Fibroblast of lung (primary cell): ENCODE results near the gene SC5D. TPM values are rescaled to one million over a fixed set of nuclear protein-coding genes. Genes with fewer than 3 reads are reported as not detected.

Source experiments
- DNase-seq, 2 donors: peaks; one replicate each; pipeline versions ENCODE4 v3.0.0 to v3.0.0-alpha.2; 2010; ENCODE audit warnings: low read depth in 2 of 2
- H2AFZ ChIP-seq: 2 replicates; pipeline ENCODE4 v1.5.1; 2012; ENCODE audit warnings: low read length, control low read depth, inconsistent platforms
- H3K27ac ChIP-seq: 2 replicates; pipeline ENCODE4 v1.5.1; 2011; ENCODE audit warnings: low read length, control low read depth; ENCODE audit not compliant: insufficient read depth
- H3K27me3 ChIP-seq: 2 replicates; pipeline ENCODE4 v1.5.1; 2011; ENCODE audit warnings: mild to moderate bottlenecking, low read length; ENCODE audit not compliant: control insufficient read depth, insufficient read depth
- H3K36me3 ChIP-seq: 2 replicates; pipeline ENCODE4 v1.5.1; 2011; ENCODE audit warnings: low read length; ENCODE audit not compliant: control insufficient read depth, insufficient read depth
- H3K4me1 ChIP-seq: 2 replicates; pipeline ENCODE4 v1.5.1; 2011; ENCODE audit warnings: low read length; ENCODE audit not compliant: control insufficient read depth, insufficient read depth; ENCODE audit errors: extremely low read depth
- H3K4me2 ChIP-seq: 2 replicates; pipeline ENCODE4 v1.5.1; 2011; ENCODE audit warnings: low read length, control low read depth; ENCODE audit not compliant: insufficient read depth; ENCODE audit errors: extremely low read depth
- H3K4me3 ChIP-seq, 4 experiments: fragments of 200-600 bp in 1 of 4; sonication (generic) in 1 of 4; replicated peaks in 1 of 4; 2 replicates each; pipeline ENCODE4 v1.5.1; 2011 to 2016; ENCODE audit warnings: low read length in 4 of 4, low read depth in 3 of 4, mild to moderate bottlenecking in 3 of 4, control low read depth in 2 of 4, inconsistent platforms in 1 of 4, mixed read lengths in 1 of 4; ENCODE audit not compliant: insufficient read depth in 1 of 4; ENCODE audit errors: control extremely low read depth in 1 of 4
- H3K79me2 ChIP-seq: 2 replicates; pipeline ENCODE4 v1.5.1; 2012; ENCODE audit warnings: mild to moderate bottlenecking, low read length, inconsistent platforms; ENCODE audit not compliant: control insufficient read depth, insufficient read depth
- H3K9ac ChIP-seq: 2 replicates; pipeline ENCODE4 v1.5.1; 2011; ENCODE audit warnings: mild to moderate bottlenecking, low read length, control low read depth; ENCODE audit not compliant: insufficient read depth
- H3K9me3 ChIP-seq: 2 replicates; pipeline ENCODE4 v1.5.1; 2012; ENCODE audit warnings: low read depth, low read length; ENCODE audit not compliant: control insufficient read depth, insufficient read depth
- H4K20me1 ChIP-seq: 2 replicates; pipeline ENCODE4 v1.5.1; 2011; ENCODE audit warnings: low read length; ENCODE audit not compliant: control insufficient read depth, insufficient read depth; ENCODE audit errors: extremely low read depth
- EZH2 ChIP-seq: IDR thresholded peaks from 2 replicates; pipeline ENCODE4 v1.5.1; 2012; ENCODE audit warnings: low read length, control low read depth, mild to moderate bottlenecking; ENCODE audit errors: missing control alignments
- polyA plus RNA-seq, 2 donors: library from polyadenylated mRNA; depleted of rRNA in 1 of 2; stranded (reverse) in 1 of 2; unstranded in 1 of 2; fragments of >200 nt; gene quantifications; 2 replicates each; pipeline ENCODE4 v1.2.1, GENCODE V29; 2011 to 2012; ENCODE audit warnings: missing spikeins in 1 of 2
- total RNA-seq: library from RNA; depleted of rRNA; stranded (reverse); fragments of >200 nt; gene quantifications from 2 replicates; pipeline ENCODE4 v1.2.1, GENCODE V29; 2014
- TF ChIP-seq, protein P1 (sequence below), 2 donors: IDR thresholded peaks in 1 of 2; conservative IDR thresholded peaks in 1 of 2; 1 replicate in 1 of 2; 2 replicates in 1 of 2; pipeline ENCODE4 v1.5.1; 2011 to 2012; ENCODE audit warnings: low read length in 2 of 2, control low read depth in 1 of 2, inconsistent platforms in 1 of 2, low read depth in 1 of 2, mild to moderate bottlenecking in 1 of 2

SC5D gene
- total and polyA plus RNA-seq, 2 donors (not counting 1 experiment from before 2014, with no cell fraction given): 102 to 112 TPM

DNA sequence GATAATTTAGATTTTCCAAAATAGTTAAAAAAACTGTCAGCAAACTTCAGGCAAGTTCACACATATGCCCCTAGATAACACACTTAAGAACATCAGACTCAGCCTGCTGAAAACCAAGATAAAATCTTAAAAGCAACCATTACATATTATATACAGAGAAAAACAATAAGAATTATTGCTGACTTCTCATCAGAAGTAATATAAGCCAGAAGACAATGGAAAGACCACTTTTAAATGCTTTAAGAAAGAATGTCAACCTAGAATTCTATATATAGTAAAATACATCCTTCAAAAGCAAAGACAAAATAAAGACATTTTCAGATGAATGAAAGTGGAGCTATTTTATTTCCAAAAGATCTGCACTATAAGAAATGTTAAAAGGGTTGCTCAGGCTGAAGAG is 37.8 kb upstream of the SC5D start:
- H3K4me2 ChIP-seq: no peak overlapping the region

DNA sequence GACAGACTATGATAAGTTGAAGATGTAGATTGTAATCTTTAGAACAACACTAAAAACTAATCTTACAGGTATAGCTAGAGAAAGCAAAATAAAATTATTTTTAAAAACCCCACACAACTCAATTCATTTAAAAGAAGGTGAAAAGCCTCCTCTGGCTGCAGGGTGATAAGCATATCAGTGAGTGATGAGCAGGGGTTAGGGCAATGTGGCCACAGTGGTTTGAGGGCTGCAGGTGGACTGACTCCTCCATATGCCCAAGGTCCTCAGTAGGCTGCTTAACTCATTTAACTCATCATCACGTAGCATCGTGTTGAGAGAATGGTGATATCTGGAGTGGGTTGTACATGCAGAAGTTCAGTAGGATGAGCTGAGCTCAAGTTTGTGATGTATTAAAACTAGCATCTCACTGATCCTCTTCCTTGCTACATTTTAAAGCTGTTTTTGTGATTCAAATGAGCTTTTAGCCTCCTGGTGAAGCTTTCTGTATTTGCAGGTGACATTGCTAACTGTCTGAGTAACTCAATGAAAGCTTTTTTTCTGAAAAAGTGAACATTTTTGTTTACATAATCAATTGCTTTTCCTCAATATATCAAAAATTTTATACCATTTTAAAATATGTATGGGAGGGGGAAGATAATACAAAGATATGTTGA is 37.0 kb upstream of the SC5D start:
- no peak for DNase-seq
- Histone ChIP-seq H3K9ac (no peak overlapping the region), H4K20me1 (no peaks in the 10 kb centered on the region), H3K9me3 (no peaks in the 10 kb centered on the region), H3K27me3 (no peaks in the 10 kb centered on the region), H3K79me2 (no peaks in the 10 kb centered on the region), H3K4me1 (no peaks in the 10 kb centered on the region), H3K4me2 (no peak overlapping the region), H2AFZ (no peak overlapping the region), H3K4me3 (no peak overlapping the region), H3K36me3 (no peaks in the 10 kb centered on the region), H3K27ac (no peak overlapping the region)
- no peak for TF ChIP-seq EZH2
- TF ChIP-seq, protein P1, sequence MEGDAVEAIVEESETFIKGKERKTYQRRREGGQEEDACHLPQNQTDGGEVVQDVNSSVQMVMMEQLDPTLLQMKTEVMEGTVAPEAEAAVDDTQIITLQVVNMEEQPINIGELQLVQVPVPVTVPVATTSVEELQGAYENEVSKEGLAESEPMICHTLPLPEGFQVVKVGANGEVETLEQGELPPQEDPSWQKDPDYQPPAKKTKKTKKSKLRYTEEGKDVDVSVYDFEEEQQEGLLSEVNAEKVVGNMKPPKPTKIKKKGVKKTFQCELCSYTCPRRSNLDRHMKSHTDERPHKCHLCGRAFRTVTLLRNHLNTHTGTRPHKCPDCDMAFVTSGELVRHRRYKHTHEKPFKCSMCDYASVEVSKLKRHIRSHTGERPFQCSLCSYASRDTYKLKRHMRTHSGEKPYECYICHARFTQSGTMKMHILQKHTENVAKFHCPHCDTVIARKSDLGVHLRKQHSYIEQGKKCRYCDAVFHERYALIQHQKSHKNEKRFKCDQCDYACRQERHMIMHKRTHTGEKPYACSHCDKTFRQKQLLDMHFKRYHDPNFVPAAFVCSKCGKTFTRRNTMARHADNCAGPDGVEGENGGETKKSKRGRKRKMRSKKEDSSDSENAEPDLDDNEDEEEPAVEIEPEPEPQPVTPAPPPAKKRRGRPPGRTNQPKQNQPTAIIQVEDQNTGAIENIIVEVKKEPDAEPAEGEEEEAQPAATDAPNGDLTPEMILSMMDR (conservative IDR thresholded peaks at IDR 0.05 in 1 of 2, IDR thresholded peaks at IDR 0.05 in 1 of 2; ENCODE audit: low read depth in 1 of 2, low read length in 2 of 2): no peak

More for the DNA sequence above, 37.8 kb upstream of the SC5D start:
- Histone ChIP-seq H3K4me3 (no peak overlapping the region), H3K4me1 (no peaks in the 10 kb centered on the region), H2AFZ (no peak overlapping the region), H3K36me3 (no peaks in the 10 kb centered on the region), H3K27ac (no peak overlapping the region), H3K9me3 (no peaks in the 10 kb centered on the region), H3K9ac (no peak overlapping the region), H3K27me3 (no peaks in the 10 kb centered on the region), H4K20me1 (no peaks in the 10 kb centered on the region), H3K79me2 (no peaks in the 10 kb centered on the region)
- TF ChIP-seq, protein P1 (conservative IDR thresholded peaks at IDR 0.05 in 1 of 2, IDR thresholded peaks at IDR 0.05 in 1 of 2; ENCODE audit: low read depth in 1 of 2, low read length in 2 of 2): no peak
- no peak for TF ChIP-seq EZH2
- no peak for DNase-seq

GRCh38 chr11:121257289-121257688 is 35.3 kb upstream of the SC5D start:
- no peaks in the 10 kb centered on the region for H3K9me3 ChIP-seq
- DNase-seq: no peak
- H3K4me1 ChIP-seq: no peaks in the 10 kb centered on the region
- TF ChIP-seq, protein P1 (conservative IDR thresholded peaks at IDR 0.05 in 1 of 2, IDR thresholded peaks at IDR 0.05 in 1 of 2; ENCODE audit: low read depth in 1 of 2, low read length in 2 of 2): no peak
- TF ChIP-seq EZH2: no peak
- H4K20me1 ChIP-seq: no peaks in the 10 kb centered on the region
- H3K79me2 ChIP-seq: no peaks in the 10 kb centered on the region
- H3K27ac ChIP-seq: no peak overlapping the region
- no peak overlapping the region for H3K4me2 ChIP-seq
- no peak overlapping the region for H3K4me3 ChIP-seq
- H2AFZ ChIP-seq: no peak overlapping the region
- H3K9ac ChIP-seq: no peak overlapping the region
- no peaks in the 10 kb centered on the region for H3K27me3 ChIP-seq
- no peaks in the 10 kb centered on the region for H3K36me3 ChIP-seq
